Activated CD4-positive, alpha-beta T cell treated with anti-CD3 and anti-CD28 coated beads, Interleukin-2, amount 50 U/mL, for 16 hours (primary cell): ENCODE results near the gene NTN3.
"Not testable (repeated sequence)": the region's sequence is repeated elsewhere in the genome, so short reads cannot be mapped to it uniquely, and the experiment has no call there.

ENCODE experiments used
- DNase-seq: peaks from one replicate; pipeline ENCODE4 v3.0.0-alpha.2; 2020

The NTN3 gene

GRCh38 chr16:2471016-2471652, at the start of gene NTN3:
TSS of gene NTN3 (plus strand) at chr16:2471297. CDS start at chr16:2471702, 405 bp downstream.
- no peak for DNase-seq

GRCh38 chr16:2422123-2422867, 48.8 kb upstream of the NTN3 start:
- DNase-seq, result no peak

- DNase-seq, result no peak
Measured at GRCh38 chr16:2424061-2425007, 46.8 kb upstream of the NTN3 start.

GRCh38 chr16:2425008-2425518, 46.0 kb upstream of the NTN3 start:
- no peak for DNase-seq

GRCh38 chr16:2425825-2426430, 45.2 kb upstream of the NTN3 start:
- no peak for DNase-seq

GRCh38 chr16:2426941-2427361, 44.1 kb upstream of the NTN3 start:
- no peak for DNase-seq

- no peak for DNase-seq
Measured at GRCh38 chr16:2427526-2427925, 43.6 kb upstream of the NTN3 start.

- DNase-seq, result no peak
Measured at GRCh38 chr16:2428051-2428783, 42.9 kb upstream of the NTN3 start.

- DNase-seq, result no peak
Measured at GRCh38 chr16:2428784-2429033, 42.4 kb upstream of the NTN3 start.

- DNase-seq, result peak; percentile 99
Measured at GRCh38 chr16:2429034-2429770, 41.9 kb upstream of the NTN3 start, which contains the start of gene CCNF. TSS of gene CCNF (plus strand) at chr16:2429447. CDS start at chr16:2429482, 35 bp downstream.

GRCh38 chr16:2429771-2430663, 41.1 kb upstream of the NTN3 start:
- peak; percentile 37 for DNase-seq

GRCh38 chr16:2432286-2432685, 38.8 kb upstream of the NTN3 start:
- DNase-seq, result no peak

GRCh38 chr16:2432801-2433505, 38.1 kb upstream of the NTN3 start:
- DNase-seq, result no peak

GRCh38 chr16:2435236-2435635, 35.9 kb upstream of the NTN3 start:
- not testable (repeated sequence) for DNase-seq

GRCh38 chr16:2436110-2436509, 35.0 kb upstream of the NTN3 start:
- no peak for DNase-seq

GRCh38 chr16:2437032-2437790, 33.9 kb upstream of the NTN3 start:
- DNase-seq, result no peak

- no peak for DNase-seq
Measured at GRCh38 chr16:2438121-2438520, 33.0 kb upstream of the NTN3 start.

- no peak for DNase-seq
Measured at GRCh38 chr16:2439598-2439997, 31.5 kb upstream of the NTN3 start.
